ENCODE results near the gene PTX4.

The PTX4 gene

GRCh38 chr16:1523581-1524245, 35.0 kb upstream of the PTX4 start:
- DNase-seq = no peak

- DNase-seq = no peak
Observed at GRCh38 chr16:1520461-1520860, 31.7 kb upstream of the PTX4 start.

GRCh38 chr16:1519831-1520230, 31.1 kb upstream of the PTX4 start:
- DNase-seq = no peak

- no peak for DNase-seq
Observed at GRCh38 chr16:1518626-1519135, 29.9 kb upstream of the PTX4 start.

GRCh38 chr16:1514507-1514906, 25.8 kb upstream of the PTX4 start:
- DNase-seq = no peak

GRCh38 chr16:1512774-1513173, 24.0 kb upstream of the PTX4 start:
- DNase-seq = no peak

GRCh38 chr16:1511662-1512569, 23.2 kb upstream of the PTX4 start:
- DNase-seq = no peak

GRCh38 chr16:1510941-1511351, 22.2 kb upstream of the PTX4 start:
- DNase-seq = no peak

- DNase-seq = no peak
Observed at GRCh38 chr16:1510272-1510671, 21.5 kb upstream of the PTX4 start.

- no peak for DNase-seq
Observed at GRCh38 chr16:1509307-1510221, 20.8 kb upstream of the PTX4 start.

- no peak for DNase-seq
Observed at GRCh38 chr16:1508494-1509187, 19.9 kb upstream of the PTX4 start.

- DNase-seq = no peak
Observed at GRCh38 chr16:1506494-1507213, 17.9 kb upstream of the PTX4 start.

GRCh38 chr16:1505912-1506311, 17.2 kb upstream of the PTX4 start:
- DNase-seq = no peak

GRCh38 chr16:1505073-1505844, 16.5 kb upstream of the PTX4 start:
- DNase-seq = no peak

GRCh38 chr16:1503110-1503955, 14.6 kb upstream of the PTX4 start:
- no peak for DNase-seq

GRCh38 chr16:1502092-1503004, 13.6 kb upstream of the PTX4 start:
- DNase-seq = no peak

GRCh38 chr16:1501630-1502029, 12.9 kb upstream of the PTX4 start:
- no peak for DNase-seq

GRCh38 chr16:1500465-1501150, 11.9 kb upstream of the PTX4 start:
- DNase-seq = no peak

Measured in T1000 (cell line).